ENCODE data around the gene DSCAML1. TPM values are rescaled to one million over a fixed set of nuclear protein-coding genes. Genes with fewer than 3 reads are reported as not detected.

Gene DSCAML1
- total RNA-seq, 1 experiment from 2014 or later: not detected

DNA sequence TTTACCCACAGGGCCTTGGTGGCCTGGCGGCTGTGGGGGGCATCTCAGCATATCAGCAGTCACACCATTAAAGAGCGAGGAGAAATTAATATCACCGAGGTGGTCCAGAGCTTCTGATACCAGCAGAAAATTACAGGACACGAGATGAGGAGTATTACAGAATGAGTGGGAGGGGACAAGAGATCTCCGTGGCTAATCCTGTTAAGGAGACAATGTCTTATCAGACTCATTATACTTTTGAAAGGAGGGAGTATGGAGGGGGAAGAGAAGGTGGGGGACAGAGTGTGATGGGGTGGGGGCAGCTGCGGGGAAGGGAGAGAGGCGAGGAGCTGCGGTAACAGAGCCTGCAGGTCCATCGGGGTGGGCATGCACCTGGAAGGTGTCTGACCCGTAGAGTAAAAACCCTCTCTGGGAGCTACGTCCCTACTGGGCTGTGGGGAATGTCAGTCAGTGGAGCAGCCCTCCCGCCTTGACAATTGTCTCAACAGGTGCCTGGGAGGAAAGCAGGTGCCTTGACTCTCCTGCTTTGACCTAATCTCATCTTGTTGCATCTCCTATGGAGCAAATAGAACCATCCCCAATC is 245.2 kb downstream of the DSCAML1 start:
- POLR2A ChIA-PET: no interaction called here
- Histone ChIP-seq H3K9me2 (ENCODE audit: insufficient read depth) (no peaks in the 10 kb centered on the region), H3K4me2 (ENCODE audit: low read length) (no peak overlapping the region), H3K79me2 (ENCODE audit: insufficient read depth, low read length) (no peaks in the 10 kb centered on the region), H3K27ac (ENCODE audit: low read depth, low read length) (no peak overlapping the region), H3K4me1 (ENCODE audit: control insufficient read depth in 1 of 2, insufficient read depth in 2 of 2, low read length in 2 of 2) (no peaks in the 10 kb centered on the region), H3K36me3 (ENCODE audit: control insufficient read depth in 1 of 2, insufficient read depth in 2 of 2, low read length in 2 of 2) (no peaks in the 10 kb centered on the region), H4K20me1 (ENCODE audit: insufficient read depth) (no peaks in the 10 kb centered on the region), H3K27me3 (ENCODE audit: insufficient read depth, low read length) (peaks cover 64% of the 10 kb centered on the region), H3K9me3 (ENCODE audit: control insufficient read depth in 1 of 2, insufficient read depth in 1 of 2, low read depth in 1 of 2, low read length in 2 of 2) (no peaks in the 10 kb centered on the region), H3K4me3 (replicated peaks in 1 of 2; ENCODE audit: low read depth in 1 of 2, low read length in 2 of 2) (no peak overlapping the region), H2AFZ (ENCODE audit: low read depth, low read length, poor library complexity, severe bottlenecking) (no peak overlapping the region), H3K9ac (ENCODE audit: low read length) (no peak overlapping the region)
- TF ChIP-seq, protein P1, sequence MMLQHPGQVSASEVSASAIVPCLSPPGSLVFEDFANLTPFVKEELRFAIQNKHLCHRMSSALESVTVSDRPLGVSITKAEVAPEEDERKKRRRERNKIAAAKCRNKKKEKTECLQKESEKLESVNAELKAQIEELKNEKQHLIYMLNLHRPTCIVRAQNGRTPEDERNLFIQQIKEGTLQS (IDR thresholded peaks at IDR 0.05): no peak
- TF ChIP-seq SIN3A (IDR thresholded peaks at IDR 0.05; ENCODE audit: low read depth) (no peak), SP1 (IDR thresholded peaks at IDR 0.05; ENCODE audit: low read depth) (no peak)
- CTCF ChIA-PET: interaction anchor here (1.4 kb wide), 1 partner anchor 256 kb away, joined by 3 read pairs; no protein-coding TSS in a partner anchor
- ATAC-seq (no peak), DNase-seq (ENCODE audit: low read depth, low spot score) (no peak)
- intact Hi-C loops (cut with micrococcal nuclease): no loop called here
- BruUV-seq (replicated peaks): no TSS peak
- RAD21 ChIA-PET (ENCODE audit: low non-redundant PET in 1 of 2, low total read pairs in 2 of 2, uncharacterized antibody in 2 of 2, unreplicated experiment in 2 of 2): no interaction called here

DNA sequence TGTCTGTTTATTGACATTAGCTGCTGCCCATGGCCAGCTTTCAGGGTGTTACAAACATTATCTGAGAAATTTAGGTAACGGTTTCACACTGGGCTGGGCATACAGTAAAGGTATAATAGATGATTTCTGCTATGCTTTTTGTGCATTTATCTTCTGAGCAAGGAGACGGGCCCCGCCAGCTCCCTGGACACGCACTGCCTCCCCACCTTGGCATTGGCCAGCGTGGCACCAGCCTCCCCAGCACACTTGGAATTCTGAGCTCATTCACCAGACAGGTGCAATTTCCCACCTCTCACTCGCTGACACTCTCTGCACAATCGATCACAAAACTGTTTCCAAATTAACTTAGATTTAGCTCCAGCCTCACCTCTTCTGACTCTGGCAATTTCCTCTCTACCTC is 246.6 kb downstream of the DSCAML1 start:
- Histone ChIP-seq H3K27ac (ENCODE audit: low read depth, low read length) (no peak overlapping the region), H3K27me3 (ENCODE audit: insufficient read depth, low read length) (peaks cover 50% of the 10 kb centered on the region), H3K4me3 (replicated peaks in 1 of 2; ENCODE audit: low read depth in 1 of 2, low read length in 2 of 2) (no peak overlapping the region), H3K9ac (ENCODE audit: low read length) (no peak overlapping the region), H3K4me2 (ENCODE audit: low read length) (no peak overlapping the region), H3K4me1 (ENCODE audit: control insufficient read depth in 1 of 2, insufficient read depth in 2 of 2, low read length in 2 of 2) (no peaks in the 10 kb centered on the region), H3K36me3 (ENCODE audit: control insufficient read depth in 1 of 2, insufficient read depth in 2 of 2, low read length in 2 of 2) (no peaks in the 10 kb centered on the region), H4K20me1 (ENCODE audit: insufficient read depth) (no peaks in the 10 kb centered on the region), H3K9me2 (ENCODE audit: insufficient read depth) (no peaks in the 10 kb centered on the region), H3K79me2 (ENCODE audit: insufficient read depth, low read length) (no peaks in the 10 kb centered on the region), H3K9me3 (ENCODE audit: control insufficient read depth in 1 of 2, insufficient read depth in 1 of 2, low read depth in 1 of 2, low read length in 2 of 2) (no peaks in the 10 kb centered on the region), H2AFZ (ENCODE audit: low read depth, low read length, poor library complexity, severe bottlenecking) (no peak overlapping the region)
- no TSS peak for BruUV-seq (replicated peaks)
- no peak for TF ChIP-seq JUND (IDR thresholded peaks at IDR 0.05)
- TF ChIP-seq EZH2phosphoT487 (IDR thresholded peaks at IDR 0.05; ENCODE audit: borderline replicate concordance): no peak
- TF ChIP-seq, protein P2, sequence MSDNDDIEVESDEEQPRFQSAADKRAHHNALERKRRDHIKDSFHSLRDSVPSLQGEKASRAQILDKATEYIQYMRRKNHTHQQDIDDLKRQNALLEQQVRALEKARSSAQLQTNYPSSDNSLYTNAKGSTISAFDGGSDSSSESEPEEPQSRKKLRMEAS (IDR thresholded peaks at IDR 0.05): no peak
- no peak for TF ChIP-seq RAD21 (IDR thresholded peaks at IDR 0.05; ENCODE audit: low read depth)
- TF ChIP-seq FOSL1 (IDR thresholded peaks at IDR 0.05; ENCODE audit: low read depth): no peak
- no peak for TF ChIP-seq ELF1 (IDR thresholded peaks at IDR 0.05; ENCODE audit: borderline replicate concordance, low read depth)
- TF ChIP-seq SIN3A (IDR thresholded peaks at IDR 0.05; ENCODE audit: low read depth): no peak
- no peak for TF ChIP-seq POLR2A (IDR thresholded peaks at IDR 0.05; ENCODE audit: borderline replicate concordance, extremely low read depth, insufficient read depth, insufficient read length)
- ChIA-PET RAD21 (ENCODE audit: low non-redundant PET in 1 of 2, low total read pairs in 2 of 2, uncharacterized antibody in 2 of 2, unreplicated experiment in 2 of 2) (no interaction called here), CTCF (interaction anchor here (1.4 kb wide), 1 partner anchor 257 kb away, joined by 3 read pairs; no protein-coding TSS in a partner anchor), POLR2A (no interaction called here)
- intact Hi-C loops (cut with micrococcal nuclease): no loop called here
- no peak for DNase-seq (ENCODE audit: low read depth, low spot score)
- ATAC-seq: no peak

Measured in HCT116 (cell line).